Stimulated activated memory B cell treated with anti-CD40 and anti-IgM and Interleukin-4, amounts not matched to agents 10 μg/mL and 1 μg/mL and 100 μg/mL, for 72 hours (primary cell): ENCODE measurements around the gene ISCU.

Experiments
- ATAC-seq: fragments of 150-1000 bp; cut with Tn5 transposase; 2 replicates; pipeline ENCODE4 v1.10.0; 2021
- H3K27ac Mint-ChIP-seq: one replicate; pipeline ENCODE4 v1.8.0; 2022; ENCODE audit warnings: mild to moderate bottlenecking, mixed read lengths
- H3K27me3 Mint-ChIP-seq: one replicate; pipeline ENCODE4 v1.8.0; 2022; ENCODE audit warnings: mixed read lengths
- H3K36me3 Mint-ChIP-seq: one replicate; pipeline ENCODE4 v1.8.0; 2022; ENCODE audit warnings: mixed read lengths
- H3K4me1 Mint-ChIP-seq: one replicate; pipeline ENCODE4 v1.8.0; 2022; ENCODE audit warnings: mixed read lengths
- H3K4me3 Mint-ChIP-seq: one replicate; pipeline ENCODE4 v1.8.0; 2022; ENCODE audit warnings: mild to moderate bottlenecking, moderate library complexity, mixed read lengths
- H3K9me3 Mint-ChIP-seq: one replicate; pipeline ENCODE4 v1.8.0; 2022; ENCODE audit warnings: mixed read lengths

Gene ISCU

DNA sequence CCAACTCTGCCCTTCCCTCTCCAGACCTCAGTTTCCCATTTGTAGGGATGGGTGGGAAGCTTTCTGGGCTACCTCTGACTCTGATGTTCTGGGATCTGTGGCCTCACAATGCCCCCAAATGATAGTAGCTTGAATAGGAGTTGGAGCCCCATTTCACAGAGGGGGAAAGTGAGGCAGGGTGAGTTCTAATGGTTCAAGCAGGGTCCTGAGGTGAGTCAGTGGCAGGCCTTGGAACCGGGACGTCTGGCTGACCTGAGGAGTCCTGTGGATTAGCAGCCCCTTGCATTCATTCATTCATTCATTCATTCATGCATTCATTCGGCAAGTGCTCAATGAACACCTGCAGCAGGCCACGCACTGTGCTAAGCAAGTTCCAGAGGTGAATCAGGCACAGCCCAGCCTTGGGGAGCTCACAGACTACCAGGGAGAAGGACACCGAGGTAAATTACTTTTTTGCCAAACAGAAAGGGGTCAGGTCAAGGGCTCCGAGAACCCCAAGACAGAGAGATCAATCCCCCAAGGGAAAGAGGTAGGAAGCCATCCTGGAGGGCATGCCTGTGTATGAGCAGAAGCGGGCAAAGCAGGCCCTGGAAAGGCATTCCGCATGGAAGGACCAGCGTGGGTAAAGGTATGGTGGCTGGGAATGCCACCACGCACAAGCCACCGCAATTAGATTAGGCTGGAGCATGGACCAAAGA lies 36.3 kb downstream of the ISCU start:
- Mint-ChIP-seq H3K36me3 (no peaks in the 10 kb centered on the region), H3K4me3 (no peak overlapping the region), H3K4me1 (peaks cover 12% of the 10 kb centered on the region), H3K27ac (peak overlapping the region; percentile 33), H3K9me3 (no peaks in the 10 kb centered on the region), H3K27me3 (no peaks in the 10 kb centered on the region)
- ATAC-seq, result no peak

DNA sequence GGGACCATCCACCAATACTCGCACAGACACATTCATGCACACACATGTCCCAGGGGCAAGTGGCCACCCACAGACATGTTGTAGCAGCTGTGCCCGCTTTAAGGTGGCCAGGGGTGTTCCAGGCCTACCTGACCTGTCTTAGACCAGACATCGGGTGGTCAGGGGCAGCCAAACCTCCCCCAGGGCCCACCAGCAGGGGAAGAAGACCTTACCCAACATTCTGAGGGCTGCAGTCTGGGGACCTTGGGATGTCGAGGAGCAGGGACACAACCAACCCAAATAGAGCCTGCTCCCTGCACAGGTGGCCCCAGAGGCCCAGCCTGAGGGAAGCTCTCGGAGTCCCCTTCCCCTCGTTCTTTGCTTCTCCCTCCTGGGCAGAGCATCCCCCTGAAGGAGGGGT lies 37.1 kb downstream of the ISCU start:
- H3K27ac Mint-ChIP-seq, result no peak overlapping the region
- no peak for ATAC-seq
- H3K4me1 Mint-ChIP-seq, result peaks cover 12% of the 10 kb centered on the region
- no peak overlapping the region for H3K4me3 Mint-ChIP-seq
- H3K36me3 Mint-ChIP-seq, result no peaks in the 10 kb centered on the region
- H3K27me3 Mint-ChIP-seq, result no peaks in the 10 kb centered on the region
- H3K9me3 Mint-ChIP-seq, result no peaks in the 10 kb centered on the region

DNA sequence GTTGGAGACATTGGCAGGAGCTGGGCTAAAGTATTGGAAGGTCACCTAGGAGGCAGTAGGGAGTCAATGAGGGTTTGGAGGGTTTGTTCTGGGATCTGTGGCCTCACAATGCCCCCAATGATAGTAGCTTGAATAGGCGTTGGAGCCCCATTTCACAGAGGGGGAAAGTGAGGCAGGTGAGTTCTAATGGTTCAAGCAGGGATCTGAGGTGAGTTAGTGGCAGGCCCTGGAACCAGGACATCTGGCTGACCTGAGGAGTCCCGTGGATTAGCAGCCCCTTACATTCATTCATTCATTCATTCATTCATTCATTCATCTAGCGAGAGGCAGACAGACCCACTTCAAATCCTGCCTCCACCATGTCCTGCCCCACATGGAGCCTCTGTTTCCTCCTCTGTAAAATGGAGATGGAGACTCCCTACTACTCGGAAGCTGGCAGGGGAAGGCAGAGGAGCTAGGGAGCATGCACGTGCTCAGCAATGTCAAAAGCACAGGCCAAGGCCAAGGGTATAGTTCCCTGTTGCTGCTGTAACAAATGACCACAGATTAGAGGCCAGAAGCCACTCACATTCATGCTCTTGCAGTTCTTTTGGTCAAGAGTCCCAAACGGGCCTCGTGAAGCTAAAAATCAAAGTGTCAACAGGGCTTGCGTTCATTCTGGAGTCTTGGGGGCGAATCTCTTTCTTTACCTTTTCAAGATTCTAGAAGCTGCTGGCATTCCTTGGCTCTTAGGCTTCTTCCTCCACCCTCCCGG lies 37.7 kb downstream of the ISCU start:
- ATAC-seq, result no peak
- peaks cover 13% of the 10 kb centered on the region for H3K4me1 Mint-ChIP-seq
- H3K27ac Mint-ChIP-seq, result no peak overlapping the region
- H3K9me3 Mint-ChIP-seq, result no peaks in the 10 kb centered on the region
- H3K4me3 Mint-ChIP-seq, result no peak overlapping the region
- no peaks in the 10 kb centered on the region for H3K36me3 Mint-ChIP-seq
- H3K27me3 Mint-ChIP-seq, result no peaks in the 10 kb centered on the region

DNA sequence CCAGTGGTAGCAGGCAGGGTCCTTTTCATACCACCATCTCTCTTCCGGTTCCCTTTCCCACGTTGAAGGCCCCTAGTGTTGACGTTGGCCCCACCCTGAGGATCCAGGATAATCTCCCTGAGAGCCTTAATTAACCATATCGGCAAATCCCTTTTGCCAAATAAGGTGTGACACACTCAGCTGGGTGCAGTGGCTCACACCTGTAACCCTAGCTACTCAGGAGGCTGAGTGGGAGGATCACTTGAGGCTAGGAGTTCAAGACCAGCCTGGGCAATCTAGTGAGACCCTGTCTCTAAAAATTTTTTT lies 38.3 kb downstream of the ISCU start:
- Mint-ChIP-seq H3K9me3 (peaks cover 2% of the 10 kb centered on the region), H3K4me1 (peaks cover 18% of the 10 kb centered on the region), H3K4me3 (no peak overlapping the region), H3K27me3 (no peaks in the 10 kb centered on the region), H3K27ac (no peak overlapping the region), H3K36me3 (no peaks in the 10 kb centered on the region)
- no peak for ATAC-seq

DNA sequence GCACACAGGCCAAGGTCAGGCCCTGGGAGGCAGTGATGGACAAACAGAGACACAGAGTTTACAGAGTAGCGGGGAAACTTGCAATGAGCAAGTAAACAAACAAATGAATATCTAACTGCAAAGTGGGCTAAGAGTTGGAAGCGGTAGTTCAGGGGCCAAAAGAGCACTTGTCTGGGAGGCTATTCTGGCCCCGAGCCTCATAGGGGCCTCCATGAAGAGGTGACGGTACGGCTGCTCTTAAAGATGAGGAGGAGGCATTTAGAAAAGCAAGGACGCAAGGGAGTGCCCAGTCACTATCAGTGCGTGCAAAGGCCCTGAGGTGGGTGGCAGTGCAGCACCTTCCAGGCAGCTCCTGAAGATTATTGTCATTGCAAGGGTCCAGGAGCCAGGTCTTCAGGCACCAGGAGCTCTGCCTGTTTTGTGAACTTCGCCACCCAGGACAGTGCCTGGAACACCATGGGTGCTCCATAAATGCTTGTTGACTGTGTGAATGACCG lies 39.9 kb downstream of the ISCU start:
- Mint-ChIP-seq H3K27me3 (peaks cover under 1% of the 10 kb centered on the region), H3K27ac (no peak overlapping the region)
- ATAC-seq, result no peak

DNA sequence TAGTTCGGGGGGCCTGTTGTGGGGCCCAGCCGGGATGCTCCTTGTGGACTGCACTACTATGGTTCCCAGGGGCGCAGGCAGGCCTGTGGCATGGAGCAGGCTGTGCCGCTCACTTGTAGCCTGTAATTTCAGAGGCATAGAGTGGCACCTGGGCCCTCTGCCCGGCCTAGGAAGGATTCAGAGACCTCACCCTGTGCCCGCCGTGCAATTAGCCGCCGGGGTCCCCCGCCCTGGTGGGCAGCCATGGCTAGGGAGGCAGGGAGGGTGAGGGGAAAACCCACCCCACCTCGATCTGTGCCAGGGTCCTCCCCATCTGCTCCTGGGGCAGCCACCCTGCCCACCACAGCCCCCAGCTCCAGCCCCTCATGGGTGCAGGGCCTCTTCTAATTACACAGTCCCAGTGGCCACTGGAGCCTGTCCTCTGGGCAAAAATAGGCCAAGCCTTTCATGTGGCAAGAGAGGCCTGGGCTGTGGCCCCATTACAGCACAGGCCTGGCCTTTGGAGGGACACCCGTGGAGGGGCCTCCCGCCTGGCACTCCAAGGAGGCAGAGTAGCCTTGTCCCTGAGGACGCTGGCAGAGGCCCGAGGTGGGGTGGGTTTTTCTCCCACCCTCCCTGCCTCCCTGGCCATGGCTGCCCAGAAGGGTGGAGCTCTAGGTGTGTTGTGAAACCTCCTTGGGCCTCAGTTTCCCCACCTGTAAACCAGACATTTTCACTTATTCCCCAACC lies 40.7 kb downstream of the ISCU start:
- peak; percentile 29 for ATAC-seq
- Mint-ChIP-seq H3K9me3 (peaks cover 5% of the 10 kb centered on the region), H3K4me3 (no peak overlapping the region), H3K27ac (peak overlapping the region; percentile 40), H3K36me3 (no peaks in the 10 kb centered on the region), H3K27me3 (peaks cover 9% of the 10 kb centered on the region), H3K4me1 (peaks cover 20% of the 10 kb centered on the region)

More for the DNA sequence above, 39.9 kb downstream of the ISCU start:
- Mint-ChIP-seq H3K36me3 (no peaks in the 10 kb centered on the region), H3K9me3 (peaks cover 5% of the 10 kb centered on the region), H3K4me1 (peaks cover 28% of the 10 kb centered on the region), H3K4me3 (no peak overlapping the region)

DNA sequence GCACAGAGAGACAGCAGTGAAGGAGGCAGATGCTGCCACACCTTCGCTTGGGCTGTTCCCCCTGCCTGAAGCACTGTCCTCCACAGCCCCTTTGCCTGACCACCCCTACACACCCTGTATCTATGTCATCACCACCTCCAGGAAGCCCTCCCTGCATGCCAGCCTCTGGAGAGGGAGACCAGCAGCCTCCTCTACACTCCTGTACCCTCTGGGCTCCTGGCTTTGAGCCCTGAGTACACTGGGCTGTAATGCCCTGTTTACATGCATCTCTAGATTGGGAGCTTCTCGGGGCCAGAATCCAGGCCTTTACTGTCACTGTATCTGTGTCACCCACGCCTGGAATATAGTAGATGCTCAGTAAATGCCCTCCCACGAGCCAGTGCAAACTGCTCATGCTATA lies 41.3 kb downstream of the ISCU start:
- Mint-ChIP-seq H3K9me3 (peaks cover 5% of the 10 kb centered on the region), H3K27ac (peak overlapping the region; percentile 40), H3K4me1 (peaks cover 19% of the 10 kb centered on the region), H3K36me3 (no peaks in the 10 kb centered on the region), H3K27me3 (peaks cover 15% of the 10 kb centered on the region), H3K4me3 (no peak overlapping the region)
- ATAC-seq, result no peak

DNA sequence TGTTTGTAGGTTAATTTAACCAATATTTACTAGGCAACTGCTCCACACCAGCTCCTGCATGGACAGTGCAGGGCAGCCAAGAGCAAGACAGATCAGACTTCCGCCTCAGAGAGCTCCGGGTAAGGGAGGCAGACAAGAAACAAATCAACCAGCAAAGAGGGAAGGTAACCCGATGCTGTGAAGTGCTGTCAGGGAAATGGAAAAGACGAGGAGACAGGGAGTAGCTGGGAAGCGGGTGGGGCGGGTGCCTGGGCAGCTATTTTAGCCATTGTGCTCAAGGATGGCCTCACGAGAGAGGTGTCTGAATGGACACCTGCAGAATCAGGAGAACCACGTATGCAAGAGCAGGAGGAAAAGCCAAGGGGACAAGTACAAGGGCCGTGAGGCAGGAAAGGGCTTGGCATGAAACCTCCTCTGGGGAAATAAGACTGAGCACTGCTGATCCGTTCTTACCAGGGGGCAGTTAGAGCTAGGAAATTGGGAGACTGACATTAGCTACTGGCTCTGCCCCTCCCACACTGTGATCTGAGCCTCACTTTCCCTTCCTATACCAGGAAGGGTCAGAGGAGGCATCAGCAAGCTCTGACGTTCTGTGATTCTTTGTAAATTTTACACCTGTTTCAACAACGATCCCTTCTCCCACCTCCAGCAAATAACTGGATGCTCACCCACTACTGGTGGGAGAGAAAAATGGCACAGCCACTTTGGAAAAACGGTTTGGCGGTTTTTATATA lies 42.0 kb downstream of the ISCU start:
- Mint-ChIP-seq H3K4me3 (no peak overlapping the region), H3K27ac (peak overlapping the region; percentile 66), H3K9me3 (peaks cover 5% of the 10 kb centered on the region), H3K36me3 (no peaks in the 10 kb centered on the region), H3K4me1 (peaks cover 19% of the 10 kb centered on the region), H3K27me3 (peaks cover 17% of the 10 kb centered on the region)
- ATAC-seq, result no peak

DNA sequence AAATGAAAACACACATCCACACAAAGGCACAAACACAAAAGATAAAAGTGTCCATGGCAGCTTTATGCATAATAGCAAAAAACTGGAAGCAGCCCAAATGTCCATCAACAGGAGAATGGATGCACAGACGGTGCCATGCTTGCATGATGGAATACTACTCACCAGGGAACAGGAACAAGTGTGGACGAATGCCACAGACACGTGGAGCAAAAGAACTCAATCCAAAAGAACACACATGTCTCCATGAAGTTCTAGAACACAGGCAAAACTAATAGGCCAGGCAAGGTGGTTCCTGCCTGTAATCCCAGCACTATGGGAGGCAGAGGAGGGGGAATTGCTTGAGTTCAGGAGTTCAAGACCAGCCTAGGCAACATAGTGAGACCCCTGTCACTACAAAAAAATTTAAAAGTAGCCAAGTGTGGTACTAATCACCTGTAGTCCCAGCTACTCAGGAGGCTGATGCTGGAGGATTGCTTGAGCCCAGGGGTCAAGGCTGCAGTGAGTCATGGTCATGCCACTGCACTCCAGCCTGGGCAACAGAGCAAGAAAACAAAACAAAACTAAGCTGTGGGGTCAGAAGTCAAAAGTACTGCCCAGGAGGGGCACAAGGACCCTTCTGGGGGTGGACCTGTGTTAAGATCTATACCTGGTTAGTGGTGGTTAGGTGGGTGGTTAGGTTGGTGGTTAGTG lies 42.7 kb downstream of the ISCU start:
- ATAC-seq, result no peak
- Mint-ChIP-seq H3K27ac (peak overlapping the region; percentile 66), H3K9me3 (peaks cover 5% of the 10 kb centered on the region), H3K27me3 (peaks cover 17% of the 10 kb centered on the region), H3K36me3 (no peaks in the 10 kb centered on the region), H3K4me3 (no peak overlapping the region), H3K4me1 (peaks cover 19% of the 10 kb centered on the region)

DNA sequence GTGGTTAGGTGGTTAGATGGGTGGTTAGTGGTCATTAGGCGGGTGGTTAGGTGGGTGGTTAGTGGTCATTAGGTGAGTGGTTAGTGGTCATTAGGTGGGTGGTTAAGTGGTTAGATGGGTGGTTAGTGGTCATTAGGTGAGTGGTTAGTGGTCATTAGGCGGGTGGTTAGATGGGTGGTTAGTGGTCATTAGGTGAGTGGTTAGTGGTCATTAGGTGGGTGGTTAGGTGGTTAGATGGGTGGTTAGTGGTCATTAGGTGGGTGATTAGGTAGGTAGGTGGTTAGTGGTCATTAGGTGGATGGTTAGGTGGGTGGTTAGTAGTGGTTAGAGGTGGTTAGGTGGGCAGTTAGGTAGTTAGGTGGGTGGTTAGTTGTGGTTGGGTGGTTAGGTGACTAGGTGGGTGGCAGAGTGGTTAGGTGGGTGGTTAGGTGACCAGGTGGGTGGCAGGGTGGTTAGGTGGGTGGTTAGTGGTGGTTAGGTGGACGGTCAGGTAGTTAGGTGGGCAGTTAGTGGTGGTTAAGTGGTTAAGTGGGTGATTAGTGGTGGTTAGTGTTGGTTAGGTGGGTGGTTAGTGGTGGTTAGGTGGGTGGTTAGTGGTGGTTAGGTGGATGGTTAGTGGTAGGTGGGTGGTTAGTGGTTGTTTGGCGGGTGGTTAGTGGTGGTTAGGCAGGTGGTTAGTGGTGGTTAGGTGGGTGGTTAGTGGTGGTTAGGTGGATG lies 43.5 kb downstream of the ISCU start:
- peaks cover 19% of the 10 kb centered on the region for H3K4me1 Mint-ChIP-seq
- no peak for ATAC-seq
- peak overlapping the region; percentile 66 for H3K27ac Mint-ChIP-seq
- no peak overlapping the region for H3K4me3 Mint-ChIP-seq
- no peaks in the 10 kb centered on the region for H3K36me3 Mint-ChIP-seq
- peaks cover 5% of the 10 kb centered on the region for H3K9me3 Mint-ChIP-seq
- peaks cover 17% of the 10 kb centered on the region for H3K27me3 Mint-ChIP-seq

DNA sequence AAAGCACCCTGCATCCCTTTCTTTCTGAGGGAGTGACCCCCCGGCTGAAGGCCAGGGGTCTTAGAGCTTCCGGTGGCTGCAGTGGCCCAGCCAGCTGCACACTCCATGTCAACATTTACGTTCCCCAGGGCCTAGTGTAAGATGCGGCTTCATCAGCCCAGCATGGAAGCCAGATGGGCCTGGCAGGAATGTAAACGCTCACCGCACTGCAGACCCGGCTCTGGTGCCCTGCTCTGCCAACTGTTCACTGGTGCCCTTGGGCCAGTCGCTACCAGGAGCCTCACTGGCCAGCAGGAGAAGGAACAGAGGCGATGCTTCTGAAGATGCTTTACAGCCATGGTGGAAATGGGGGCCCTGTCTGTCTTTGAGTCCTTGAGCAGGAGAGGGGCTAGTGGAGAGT lies 44.1 kb downstream of the ISCU start:
- Mint-ChIP-seq H3K4me3 (no peak overlapping the region), H3K36me3 (no peaks in the 10 kb centered on the region), H3K4me1 (peaks cover 20% of the 10 kb centered on the region), H3K27me3 (peaks cover 17% of the 10 kb centered on the region), H3K9me3 (peaks cover 5% of the 10 kb centered on the region), H3K27ac (peak overlapping the region; percentile 66)
- no peak for ATAC-seq

DNA sequence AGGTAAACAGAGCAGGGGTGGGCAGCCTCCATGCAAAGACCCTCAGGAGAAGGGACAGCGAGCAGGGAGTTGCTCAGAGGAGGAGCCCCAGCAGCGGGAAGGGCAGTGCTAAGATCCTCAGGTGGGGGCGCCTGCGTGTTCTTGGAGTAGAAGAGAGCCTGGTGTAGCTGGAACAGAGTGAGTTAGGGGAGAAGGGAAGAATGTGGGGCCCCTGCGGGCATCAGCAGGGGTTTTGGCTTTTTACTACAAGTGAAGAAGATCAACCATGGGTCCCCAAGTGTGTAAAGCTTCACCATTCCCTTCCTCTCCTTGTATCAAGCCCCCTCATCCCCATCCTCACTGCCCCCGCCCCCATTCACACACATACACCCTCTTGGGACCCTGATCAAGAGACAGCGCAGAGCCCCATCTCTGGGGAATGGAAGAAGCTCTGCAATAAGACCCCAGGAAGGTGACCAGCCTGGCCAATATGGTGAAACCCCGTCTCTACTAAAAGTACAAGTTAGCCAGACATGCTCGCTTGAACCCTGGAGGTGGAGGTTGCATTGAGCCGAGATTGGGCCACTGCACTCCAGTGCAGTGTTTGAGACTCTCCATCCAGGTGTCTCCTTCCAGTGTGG lies 45.7 kb downstream of the ISCU start:
- H3K4me1 Mint-ChIP-seq, result peaks cover 36% of the 10 kb centered on the region
- H3K27ac Mint-ChIP-seq, result peak overlapping the region; percentile 66
- no peak overlapping the region for H3K4me3 Mint-ChIP-seq
- H3K36me3 Mint-ChIP-seq, result no peaks in the 10 kb centered on the region
- H3K27me3 Mint-ChIP-seq, result peaks cover 17% of the 10 kb centered on the region
- H3K9me3 Mint-ChIP-seq, result peaks cover 5% of the 10 kb centered on the region
- no peak for ATAC-seq

DNA sequence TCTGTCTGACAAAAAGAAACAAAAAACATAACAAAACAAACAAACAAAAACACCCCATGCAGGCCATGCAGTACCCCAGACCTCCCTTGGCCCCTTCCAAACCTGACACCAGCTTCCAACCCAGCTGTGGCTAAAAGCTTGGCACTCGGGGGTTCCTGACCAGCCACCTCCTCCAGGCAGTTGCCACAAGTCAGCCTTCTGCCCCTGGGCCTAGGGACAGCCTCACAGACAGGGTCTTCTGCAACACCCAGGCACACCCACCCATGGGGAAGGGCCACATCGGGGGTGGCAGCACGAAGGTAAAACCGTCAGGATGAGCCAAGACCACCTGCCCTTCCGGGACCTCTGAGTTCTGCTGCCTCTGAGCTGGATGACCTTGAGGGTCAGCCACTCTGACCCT lies 46.2 kb downstream of the ISCU start:
- no peaks in the 10 kb centered on the region for H3K36me3 Mint-ChIP-seq
- H3K9me3 Mint-ChIP-seq, result peaks cover 5% of the 10 kb centered on the region
- peak overlapping the region; percentile 66 for H3K27ac Mint-ChIP-seq
- H3K4me1 Mint-ChIP-seq, result peaks cover 41% of the 10 kb centered on the region
- H3K27me3 Mint-ChIP-seq, result peaks cover 17% of the 10 kb centered on the region
- no peak for ATAC-seq
- no peak overlapping the region for H3K4me3 Mint-ChIP-seq
